HG03196 (cell line): ENCODE results near the gene TBC1D22A.

Experiments
- ATAC-seq: cut with Tn5 transposase; IDR thresholded peaks from one replicate; pipeline ENCODE4 v1.9.1; 2021; ENCODE audit not compliant: unreplicated experiment

TBC1D22A gene

DNA sequence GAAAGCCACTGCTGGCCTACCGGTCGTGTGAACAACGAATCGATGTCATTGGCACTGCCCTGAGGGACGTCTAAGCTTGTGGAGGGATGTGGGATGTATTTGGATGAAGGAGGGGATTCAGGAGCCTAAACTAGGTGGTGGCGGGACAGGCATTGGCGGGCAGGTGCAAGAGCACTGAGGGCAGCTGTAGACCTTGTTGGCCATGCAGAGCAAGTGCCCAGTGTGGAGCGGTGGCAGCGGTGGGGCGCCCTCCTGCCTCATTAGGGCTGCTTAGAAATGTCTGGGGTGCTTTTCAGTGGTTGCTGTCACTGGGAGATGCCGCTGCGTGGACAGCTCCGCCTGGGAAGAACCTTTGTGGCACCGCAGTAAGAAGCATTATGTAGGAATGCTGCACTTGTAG is 220.2 kb downstream of the TBC1D22A start:
- no peak for ATAC-seq

DNA sequence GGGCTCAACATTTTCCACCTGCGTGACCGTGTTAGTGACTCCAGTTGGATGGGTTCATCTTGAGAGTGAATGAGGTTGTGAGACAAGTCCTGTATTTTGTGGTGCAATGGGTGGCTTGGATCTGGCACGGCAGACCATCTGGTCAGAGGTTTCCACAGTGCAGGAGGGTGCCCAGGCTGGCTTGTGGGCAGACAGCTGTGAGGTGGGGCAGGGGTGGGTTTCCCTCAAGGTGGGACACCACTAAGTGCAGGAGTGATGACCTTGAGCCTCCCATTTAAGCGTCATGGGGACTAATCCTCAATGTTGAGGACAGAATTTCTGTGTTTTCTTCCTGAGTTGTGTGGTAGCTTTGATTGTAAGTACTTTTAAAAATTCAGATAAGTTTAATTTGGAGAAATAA is 220.6 kb downstream of the TBC1D22A start:
- no peak for ATAC-seq

DNA sequence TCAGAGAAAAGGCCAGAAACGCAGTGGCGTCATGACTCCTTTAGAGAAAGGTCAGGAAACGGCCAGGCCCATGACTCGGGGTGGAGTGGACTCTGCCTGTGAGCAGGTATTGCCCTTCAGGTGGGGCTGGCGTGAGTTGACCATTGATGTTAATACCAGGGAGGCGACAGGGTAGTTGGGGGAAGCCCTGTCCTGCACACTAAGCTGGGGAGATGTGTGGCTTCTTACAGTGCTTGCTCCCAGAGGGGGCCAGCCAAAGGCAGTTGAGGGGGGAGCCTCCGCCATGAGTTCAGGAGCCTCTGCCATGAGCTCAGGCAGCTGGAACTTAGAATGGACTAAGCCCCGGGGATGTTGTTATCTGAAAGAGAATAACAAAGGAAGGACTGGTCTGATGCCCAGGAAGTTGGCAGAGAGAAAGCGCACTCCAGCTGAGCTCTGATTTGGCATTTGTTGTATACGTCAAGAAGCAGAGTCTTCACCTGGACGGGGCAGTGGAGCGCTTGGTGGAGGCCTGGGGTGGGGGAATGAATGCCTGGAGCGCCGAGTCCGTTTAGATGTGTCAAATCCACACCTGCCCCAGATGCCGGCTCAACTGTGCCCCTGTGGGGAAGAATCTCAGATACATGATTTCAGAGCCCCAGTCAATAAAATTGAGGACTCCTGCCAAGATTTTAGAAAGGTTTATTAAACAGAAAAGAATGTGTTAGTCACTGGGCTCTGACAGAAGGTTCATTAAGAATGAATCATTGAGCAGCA is 222.5 kb downstream of the TBC1D22A start:
- no peak for ATAC-seq

DNA sequence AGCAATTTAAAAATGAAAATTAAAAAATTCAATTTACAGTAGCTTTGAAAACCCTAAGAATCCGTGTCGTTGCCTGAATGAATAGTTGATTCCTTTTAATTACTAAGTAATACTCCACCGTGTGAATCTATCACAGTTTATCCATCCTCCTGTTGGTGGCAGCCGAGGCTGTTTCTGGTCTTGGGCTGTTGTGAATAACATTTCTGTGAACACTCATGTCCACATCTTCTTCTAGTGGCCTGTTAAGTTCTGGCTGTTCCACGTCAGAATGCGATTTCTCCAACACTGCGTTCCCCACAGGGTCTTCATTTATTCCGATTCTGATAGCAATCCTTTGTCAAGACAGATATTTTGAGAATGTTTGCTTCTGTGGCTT is 223.0 kb downstream of the TBC1D22A start:
- ATAC-seq = no peak

DNA sequence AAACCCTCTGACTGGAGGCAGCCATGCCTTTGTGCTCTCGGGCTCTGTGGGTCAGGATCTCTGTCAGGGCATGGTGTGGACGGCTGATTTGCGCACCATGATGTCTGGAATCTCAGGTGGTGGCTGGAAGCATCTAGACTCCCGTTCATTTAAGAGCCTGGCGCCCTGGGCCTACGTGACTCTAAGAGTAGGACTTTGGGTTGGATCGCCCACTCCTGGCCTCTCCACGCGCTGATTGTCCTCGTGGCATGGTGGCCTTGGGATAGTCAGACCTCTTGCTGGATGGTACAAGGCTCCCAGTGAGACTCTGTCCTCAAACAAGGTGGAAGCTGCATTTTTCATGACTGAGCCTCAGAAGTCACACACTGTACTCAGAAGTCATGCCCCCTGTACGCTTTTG is 224.3 kb downstream of the TBC1D22A start:
- ATAC-seq = no peak

DNA sequence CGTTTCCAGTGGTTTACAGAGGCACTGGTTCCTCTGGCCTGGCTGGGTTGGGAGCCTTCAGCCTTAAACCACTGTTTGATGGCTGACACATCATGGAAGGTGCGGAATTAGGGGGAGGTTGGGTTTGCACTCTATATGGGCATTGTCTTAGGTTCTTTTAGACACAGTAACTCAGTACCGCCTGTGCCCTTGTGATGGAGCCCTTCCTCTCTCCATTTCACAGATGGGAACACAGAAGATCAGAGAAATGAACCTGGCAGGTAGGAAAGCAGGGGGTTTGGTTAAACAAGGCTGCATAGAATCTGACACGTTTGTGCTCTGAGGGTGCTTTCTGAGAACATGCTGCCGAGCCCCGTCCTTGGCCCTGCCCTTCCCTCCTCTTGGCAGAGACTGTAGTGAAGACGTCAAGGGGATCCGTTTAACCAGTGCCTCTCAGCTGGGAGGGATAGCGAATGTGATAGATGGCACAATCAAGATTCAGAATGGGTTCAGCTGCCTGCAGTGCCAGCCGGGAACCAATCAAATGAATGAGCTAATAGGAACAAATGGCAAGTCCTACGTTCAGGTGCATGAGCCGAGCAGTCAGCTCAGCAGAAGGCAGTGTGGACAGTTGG is 228.6 kb downstream of the TBC1D22A start:
- ATAC-seq = no peak

DNA sequence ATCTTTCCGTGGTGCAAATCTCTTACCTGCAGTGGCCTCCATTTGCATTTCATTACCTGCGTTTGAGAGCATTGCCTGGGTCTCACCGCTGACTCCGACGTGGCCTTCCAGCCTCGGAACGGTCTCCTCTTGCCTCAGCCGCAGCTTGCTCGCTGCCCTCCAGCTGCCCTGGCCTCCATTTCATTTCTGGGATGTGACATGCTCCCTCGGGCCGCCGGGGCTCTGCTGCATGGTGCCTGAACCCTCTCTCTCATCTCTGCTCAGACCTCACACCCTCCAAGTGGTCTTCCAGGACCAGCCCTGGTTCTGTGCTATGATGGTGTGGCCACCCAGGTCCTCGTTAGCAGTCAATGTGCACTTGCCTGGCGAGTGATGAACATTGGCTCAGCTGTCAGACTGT is 229.2 kb downstream of the TBC1D22A start:
- no peak for ATAC-seq

DNA sequence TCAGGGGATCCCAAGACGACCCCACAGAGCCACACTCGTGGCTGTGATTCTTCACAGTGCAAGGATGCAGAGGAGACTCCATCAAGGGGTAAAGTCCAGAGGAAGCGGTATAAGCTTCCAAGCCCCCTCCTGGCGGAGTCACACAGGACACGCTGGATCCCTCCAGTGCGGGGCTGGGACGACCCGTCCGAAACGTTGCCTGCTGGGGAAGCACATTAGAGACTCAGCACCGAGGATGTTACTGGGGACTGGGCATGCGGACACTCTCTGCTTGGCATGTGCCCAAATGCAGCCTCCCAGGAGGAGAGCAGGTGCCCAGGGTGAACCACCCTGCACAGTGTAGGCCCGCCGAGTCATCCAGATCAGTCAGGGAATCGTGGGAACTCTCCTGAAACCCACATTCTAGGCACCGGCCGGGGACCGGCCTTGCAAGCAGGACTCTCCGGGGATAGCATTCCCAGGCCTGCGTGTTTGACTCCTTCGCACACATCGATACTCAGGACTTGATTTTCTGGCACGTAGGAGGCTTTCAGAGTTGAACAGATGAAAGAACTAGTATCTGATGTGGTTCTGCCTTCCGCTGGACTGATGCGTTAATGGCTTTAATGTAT is 229.8 kb downstream of the TBC1D22A start:
- ATAC-seq = no peak

DNA sequence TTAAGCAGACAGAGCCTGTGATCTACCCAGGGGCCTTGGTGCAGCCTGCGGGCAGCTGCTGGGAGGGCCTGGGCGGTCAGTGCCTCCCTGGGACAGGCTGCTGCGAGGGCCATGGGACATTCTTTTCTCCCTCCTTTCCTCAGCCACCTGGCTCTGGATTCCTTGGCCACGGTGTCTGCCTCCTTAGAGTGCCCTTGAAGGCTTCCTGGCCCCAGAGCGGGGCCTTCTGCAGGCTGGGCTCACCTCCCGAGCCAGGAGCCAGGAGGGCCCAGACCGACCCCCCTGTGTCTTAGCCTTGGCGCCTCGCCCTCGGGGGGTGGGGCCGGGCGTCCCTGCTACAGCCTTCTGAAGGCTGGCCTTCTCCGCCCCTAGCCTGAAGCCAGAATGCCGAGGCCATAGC is 231.2 kb downstream of the TBC1D22A start:
- no peak for ATAC-seq

DNA sequence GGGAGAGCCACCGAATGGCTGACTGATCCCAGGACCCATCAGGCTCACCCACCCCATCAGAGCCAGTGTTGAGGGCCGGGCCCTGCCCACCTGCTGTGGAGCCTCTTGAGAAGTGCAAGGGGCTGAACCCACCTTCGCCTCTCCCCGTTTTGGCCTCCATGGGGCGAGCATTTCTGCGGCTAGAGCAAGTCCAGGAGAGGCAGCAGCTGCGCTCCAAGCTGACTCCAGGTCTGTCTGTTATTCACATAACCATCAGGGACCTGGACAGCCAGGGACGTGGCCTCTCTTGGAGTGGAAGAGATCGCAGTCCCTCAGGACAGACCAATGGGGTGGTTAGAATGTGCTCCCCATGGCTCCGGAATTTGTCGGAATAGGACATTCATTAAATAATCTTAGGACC is 231.8 kb downstream of the TBC1D22A start:
- ATAC-seq = no peak

DNA sequence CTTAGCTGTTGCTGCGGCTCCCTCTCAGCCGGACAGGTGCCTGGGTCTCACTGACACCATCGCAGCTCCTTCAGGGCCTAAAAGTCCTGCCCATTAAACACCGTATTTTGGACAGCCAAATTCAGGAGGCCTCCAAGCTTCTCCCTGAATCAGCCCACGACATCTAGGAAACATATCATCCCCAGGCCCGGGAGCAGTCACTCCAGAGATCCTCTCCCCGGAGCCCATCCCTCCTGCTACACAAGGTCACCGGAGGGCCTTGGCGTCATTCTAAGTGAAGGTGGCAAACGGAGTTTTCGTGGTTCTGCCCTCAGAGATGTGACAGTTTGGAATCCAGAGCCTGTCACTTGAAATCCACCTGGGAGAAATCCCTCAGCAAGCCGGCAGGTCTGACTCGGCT is 232.5 kb downstream of the TBC1D22A start:
- ATAC-seq = no peak

DNA sequence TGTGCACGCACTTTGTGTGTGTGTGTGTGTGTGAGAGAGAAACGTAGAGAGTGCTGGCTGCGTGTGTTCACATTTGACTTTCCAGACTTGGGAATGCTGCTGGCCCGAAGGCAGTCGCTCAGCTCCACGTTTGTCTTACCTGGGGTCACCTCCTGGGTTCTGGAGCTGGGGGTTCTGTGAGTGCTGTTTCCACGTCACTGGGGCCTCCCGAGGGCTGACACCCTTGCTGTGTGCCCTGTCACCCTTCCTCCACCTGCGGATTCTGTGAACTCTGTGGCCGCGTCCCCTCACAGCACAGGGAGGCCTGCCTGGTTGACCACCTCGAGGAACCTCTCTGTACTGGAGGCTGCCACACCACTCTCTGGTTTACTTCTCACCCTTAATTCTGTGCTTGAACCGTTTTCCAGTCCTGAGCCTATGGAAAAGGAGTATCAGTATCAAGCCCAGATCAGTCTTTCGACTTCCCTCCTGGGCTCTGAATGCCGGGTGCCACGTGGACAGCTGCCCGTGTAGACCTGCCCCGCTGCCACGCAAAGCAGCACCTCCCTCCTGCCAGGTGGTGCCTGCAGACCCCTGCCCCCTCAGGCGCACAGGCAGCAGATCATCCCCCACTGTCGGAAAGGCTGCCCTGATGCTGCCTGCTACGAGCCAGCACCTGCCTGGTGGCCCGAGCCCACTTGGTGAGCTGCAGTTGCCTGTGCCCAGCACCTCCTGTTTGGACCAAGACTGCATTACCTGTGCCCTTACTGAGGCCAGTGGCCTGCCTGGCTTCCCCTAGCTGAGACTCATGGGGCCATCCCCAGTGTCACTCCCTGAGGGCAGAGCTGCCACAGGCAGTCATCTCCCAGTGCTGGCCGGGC is 233.3 kb downstream of the TBC1D22A start:
- ATAC-seq = no peak

DNA sequence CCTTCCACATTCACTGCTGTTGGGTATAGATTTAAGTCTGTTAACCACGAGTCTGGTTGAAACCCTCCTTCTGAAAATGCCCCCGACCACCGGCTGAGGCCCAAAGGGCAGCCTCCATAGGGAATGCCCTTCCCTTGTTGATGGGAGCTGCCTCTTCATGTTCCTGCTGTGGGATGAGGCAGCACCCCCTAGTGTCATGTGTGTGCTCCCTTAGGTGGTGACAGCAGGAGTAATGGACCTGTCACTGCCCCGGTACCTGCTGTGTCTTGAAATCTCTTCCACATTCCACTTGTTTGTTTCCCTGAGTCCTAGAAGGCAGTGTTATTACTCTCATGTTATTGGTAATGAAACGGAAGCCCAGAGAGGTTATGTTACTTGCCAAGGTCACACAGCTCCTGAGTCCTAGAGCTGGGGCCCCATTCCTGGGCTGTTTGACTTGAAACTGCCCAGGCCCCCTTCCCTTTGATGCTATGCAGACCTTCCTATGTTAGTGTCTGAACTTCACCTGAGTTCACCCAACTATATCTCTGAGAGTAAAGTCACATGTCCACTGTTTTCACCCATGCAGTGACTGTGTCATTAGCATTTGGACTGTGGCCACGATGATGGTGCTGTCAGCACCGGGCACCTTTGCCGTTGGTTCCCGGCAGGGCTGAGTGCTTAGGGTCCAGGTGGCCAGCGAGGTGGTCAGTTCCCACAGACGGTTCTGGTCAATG is 234.3 kb downstream of the TBC1D22A start:
- ATAC-seq = no peak

DNA sequence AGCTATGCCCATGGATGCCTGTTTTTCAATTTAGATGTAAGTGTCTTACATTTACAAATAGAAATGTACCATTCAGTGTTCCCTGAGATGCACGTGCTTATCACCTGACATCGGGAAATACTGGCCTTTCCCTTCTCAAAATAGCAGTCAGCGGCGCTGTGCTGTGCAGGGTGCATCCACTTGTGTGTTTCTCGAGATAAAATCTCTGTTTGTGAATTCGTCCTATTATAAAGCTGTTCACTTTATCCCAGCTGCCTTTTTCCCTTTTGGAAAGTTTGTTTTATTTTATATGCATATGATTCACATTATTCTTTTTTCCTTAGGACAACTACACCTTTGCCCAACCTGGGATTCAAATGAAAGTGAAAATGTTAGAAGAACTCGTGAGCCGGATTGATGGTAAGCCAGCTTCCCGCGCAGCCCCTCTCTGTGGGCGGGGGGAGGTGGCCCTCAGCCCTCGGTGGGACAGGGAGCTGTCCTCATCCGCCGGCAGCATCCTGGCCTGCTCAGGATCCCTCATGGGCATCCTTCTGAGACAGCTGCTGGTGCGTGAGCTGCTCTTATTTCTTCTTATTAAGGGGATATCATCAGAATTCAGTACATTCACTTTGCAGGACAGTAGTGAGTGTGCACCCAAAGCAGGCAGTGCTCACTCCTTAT is 235.0 kb downstream of the TBC1D22A start:
- ATAC-seq = no peak

DNA sequence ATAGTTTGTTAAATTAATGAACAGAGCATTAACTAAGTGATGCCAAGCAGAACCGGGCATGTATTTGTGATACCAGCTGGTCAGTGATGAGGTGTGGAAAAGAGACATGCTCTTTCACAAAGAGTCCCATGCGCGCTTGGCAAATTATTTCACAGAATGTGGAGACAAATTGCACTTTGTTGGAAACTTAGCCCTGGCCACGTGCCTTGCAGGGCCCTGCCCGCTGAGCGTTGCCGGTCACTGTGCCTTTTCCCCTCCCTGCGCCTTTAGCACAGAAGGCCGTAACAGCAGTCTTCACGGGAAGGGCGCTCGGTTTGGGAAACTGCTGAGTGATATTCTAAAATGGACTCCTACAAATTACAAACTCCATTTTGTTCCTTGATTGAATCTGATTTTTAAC is 235.9 kb downstream of the TBC1D22A start:
- no peak for ATAC-seq

DNA sequence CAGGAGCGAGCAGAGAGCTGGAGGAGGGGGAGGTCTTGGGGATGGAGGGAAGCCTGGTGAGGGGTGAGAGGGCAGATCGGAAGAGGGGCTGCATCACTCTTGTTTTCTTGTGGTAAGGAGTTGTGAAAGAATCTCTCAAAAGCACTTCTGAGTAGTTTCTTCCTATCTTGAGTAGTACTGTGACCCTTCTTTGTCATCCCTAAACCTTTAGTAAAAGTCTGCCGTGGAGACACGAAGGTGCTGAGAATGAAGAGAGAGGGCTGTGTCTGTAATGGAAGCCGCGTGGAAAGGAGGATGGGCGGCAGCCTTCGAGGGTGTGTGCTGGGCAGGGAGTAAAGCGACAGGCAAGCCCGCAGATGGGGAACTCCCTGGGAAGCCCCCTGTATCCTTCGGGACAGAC is 237.8 kb downstream of the TBC1D22A start:
- no peak for ATAC-seq

DNA sequence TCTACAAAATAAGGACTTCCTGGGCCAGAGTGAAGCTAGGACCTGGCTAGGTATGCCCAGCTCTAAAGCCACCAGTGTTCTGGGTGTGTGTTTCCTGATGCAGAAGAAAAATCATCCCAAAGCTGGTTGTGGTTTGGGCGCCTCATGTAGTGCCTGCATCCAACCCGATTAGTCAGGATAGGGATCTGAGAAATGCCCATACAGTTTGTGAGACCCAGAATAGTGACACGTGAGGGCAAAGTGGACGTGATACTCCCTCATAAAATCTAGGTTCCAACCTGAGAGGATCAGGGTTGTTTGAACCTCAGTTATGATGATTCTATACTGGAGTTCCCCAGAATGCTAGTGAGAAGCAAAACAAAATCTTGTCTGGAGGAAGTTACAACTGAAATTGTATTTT is 238.4 kb downstream of the TBC1D22A start:
- peak; percentile 53 for ATAC-seq

DNA sequence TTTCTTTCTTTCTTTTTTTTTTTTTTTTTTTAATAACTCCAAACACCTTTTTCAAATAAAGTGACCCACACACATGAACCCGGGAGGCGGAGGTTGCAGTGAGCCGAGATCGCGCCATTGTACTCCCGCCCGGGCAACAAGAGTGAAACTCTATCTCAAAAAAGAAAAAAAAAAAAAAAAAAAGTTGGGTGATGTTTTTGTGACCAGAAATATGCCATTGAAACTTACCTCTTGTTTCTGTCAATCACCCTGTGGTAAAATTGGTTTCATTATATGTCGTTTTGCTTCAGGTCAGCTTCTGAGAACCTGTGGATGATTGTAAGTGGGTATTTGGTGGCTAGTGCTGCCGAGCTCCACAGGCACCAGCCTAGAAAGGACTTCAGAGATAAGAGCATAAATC is 238.8 kb downstream of the TBC1D22A start:
- ATAC-seq = peak; percentile 60

DNA sequence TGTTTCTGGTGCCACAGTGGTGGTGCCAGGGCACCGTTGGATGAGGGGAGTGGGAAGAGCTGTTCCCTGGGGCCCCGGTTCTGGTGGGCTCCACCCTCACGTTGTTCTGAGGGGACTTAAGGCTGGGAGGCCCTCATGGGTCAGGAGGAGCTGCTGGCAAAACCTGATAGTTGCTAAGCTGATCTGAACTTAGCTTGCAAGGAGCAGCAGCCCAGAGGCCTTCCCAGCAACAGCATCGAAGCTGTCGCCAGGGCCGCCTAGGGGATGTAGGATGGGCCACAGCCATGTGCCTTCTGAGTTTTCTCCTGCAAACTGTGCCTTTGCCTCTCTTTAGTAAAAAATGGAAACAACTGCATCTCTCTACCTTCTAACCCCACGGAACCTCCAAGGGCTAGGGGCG is 240.2 kb downstream of the TBC1D22A start:
- no peak for ATAC-seq
